GM12892 (cell line): Measurements from ENCODE around the gene C4B.

Source experiments
- POLR2A ChIP-seq: IDR thresholded peaks from 2 replicates; pipeline ENCODE4 v1.6.1; 2011; ENCODE audit warnings: low read depth, low read length, control low read depth
- POLR2AphosphoS5 ChIP-seq: IDR thresholded peaks from 2 replicates; pipeline ENCODE4 v1.6.1; 2011; ENCODE audit warnings: low read depth, low read length, control low read depth
- TAF1 ChIP-seq: IDR thresholded peaks from 2 replicates; pipeline ENCODE4 v1.6.1; 2011; ENCODE audit warnings: low read depth, mild to moderate bottlenecking, control low read depth, low read length, borderline replicate concordance

DNA sequence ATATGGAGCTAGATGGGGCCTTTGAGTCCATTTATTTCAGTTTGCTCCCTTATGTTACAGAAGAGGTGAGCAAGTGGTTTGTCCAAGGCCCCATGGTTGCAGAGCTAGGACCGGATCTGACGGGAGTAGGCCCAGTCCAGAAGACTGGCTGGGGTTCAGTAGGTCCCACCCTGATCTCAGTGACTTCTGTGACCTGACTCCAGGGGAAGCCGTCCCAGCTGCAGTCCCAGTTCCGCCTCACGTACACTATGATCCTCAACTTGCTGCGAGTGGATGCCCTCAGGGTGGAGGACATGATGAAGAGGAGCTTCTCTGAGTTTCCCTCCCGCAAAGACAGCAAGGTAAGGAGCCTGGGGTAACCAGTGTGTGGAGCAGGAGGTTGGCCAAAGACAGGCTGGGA is 48.1 kb upstream of the C4B start:
- no peak for TF ChIP-seq POLR2A
- TF ChIP-seq POLR2AphosphoS5, result no peak
- TF ChIP-seq TAF1, result no peak
